Loucy (cell line): Measurements from ENCODE around the gene CORO2B.

Experiments
- EZH2phosphoT487 ChIP-seq: fragments of 200-600 bp; IDR thresholded peaks from 2 replicates; pipeline ENCODE4 v1.6.1; 2018; ENCODE audit warnings: antibody characterized with exemption, mild to moderate bottlenecking, moderate library complexity, borderline replicate concordance
- TF ChIP-seq, protein P1 (sequence below): fragments of 200-600 bp; sonication (generic); conservative IDR thresholded peaks from 2 replicates; pipeline ENCODE4 v1.5.1; 2014; ENCODE audit warnings: mild to moderate bottlenecking, antibody characterized with exemption, low read length

DNA sequence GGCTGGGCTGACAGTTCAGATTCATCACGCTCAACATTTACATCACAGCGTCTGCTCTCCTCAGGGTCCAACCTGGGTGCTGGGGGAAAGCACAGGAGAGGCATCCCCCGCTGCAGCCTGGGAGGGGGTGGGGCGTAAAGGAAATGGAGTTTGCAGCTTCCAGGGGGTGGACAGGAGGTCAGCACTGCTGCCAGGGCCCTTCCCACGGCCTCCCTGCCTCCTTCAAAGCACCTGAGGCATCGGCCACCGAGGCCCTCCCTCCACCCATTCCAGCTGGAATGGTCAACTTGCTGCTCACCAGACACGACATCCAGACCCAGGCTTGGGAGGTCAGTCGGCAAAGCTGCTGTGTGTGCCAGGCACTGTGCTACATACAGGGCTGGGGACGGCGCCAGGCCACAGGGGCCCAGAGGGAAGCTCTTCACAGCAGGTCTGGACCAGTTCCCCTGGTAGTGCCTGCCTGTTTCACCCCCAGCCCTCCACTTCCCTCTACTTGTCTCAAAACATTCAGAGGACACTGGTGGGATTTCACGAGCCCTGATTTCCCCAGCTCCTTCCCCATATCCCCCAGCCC lies 121.2 kb downstream of the CORO2B start:
- TF ChIP-seq, protein P1, sequence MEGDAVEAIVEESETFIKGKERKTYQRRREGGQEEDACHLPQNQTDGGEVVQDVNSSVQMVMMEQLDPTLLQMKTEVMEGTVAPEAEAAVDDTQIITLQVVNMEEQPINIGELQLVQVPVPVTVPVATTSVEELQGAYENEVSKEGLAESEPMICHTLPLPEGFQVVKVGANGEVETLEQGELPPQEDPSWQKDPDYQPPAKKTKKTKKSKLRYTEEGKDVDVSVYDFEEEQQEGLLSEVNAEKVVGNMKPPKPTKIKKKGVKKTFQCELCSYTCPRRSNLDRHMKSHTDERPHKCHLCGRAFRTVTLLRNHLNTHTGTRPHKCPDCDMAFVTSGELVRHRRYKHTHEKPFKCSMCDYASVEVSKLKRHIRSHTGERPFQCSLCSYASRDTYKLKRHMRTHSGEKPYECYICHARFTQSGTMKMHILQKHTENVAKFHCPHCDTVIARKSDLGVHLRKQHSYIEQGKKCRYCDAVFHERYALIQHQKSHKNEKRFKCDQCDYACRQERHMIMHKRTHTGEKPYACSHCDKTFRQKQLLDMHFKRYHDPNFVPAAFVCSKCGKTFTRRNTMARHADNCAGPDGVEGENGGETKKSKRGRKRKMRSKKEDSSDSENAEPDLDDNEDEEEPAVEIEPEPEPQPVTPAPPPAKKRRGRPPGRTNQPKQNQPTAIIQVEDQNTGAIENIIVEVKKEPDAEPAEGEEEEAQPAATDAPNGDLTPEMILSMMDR: no peak
- no peak for TF ChIP-seq EZH2phosphoT487
